NCI-H526 (cell line): ENCODE data around the gene XRCC4.

ENCODE experiments used
- DNase-seq, 2 experiments: peaks; one replicate each; lab custom pipeline; 2025; lab: John Stamatoyannopoulos, UW

Gene XRCC4

DNA sequence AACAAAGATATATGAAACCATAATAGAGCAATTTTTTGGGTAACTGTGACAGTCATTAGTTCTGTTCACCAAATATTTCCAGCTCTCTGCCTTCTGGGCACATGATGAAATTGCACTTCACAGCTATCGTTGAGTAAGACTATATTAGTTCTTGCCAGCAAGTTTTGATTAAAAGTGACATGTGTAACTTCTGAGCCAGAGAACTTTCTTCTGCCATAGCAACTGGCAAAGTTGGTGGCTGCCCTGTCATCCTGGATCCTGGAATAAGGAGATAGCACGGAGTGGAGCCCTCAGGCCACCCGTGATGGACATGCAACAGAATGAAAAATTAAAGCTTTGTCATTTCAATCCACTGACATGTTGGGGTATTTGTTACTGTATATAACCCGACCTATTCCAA lies 199.8 kb downstream of the XRCC4 start:
- no peak for DNase-seq

DNA sequence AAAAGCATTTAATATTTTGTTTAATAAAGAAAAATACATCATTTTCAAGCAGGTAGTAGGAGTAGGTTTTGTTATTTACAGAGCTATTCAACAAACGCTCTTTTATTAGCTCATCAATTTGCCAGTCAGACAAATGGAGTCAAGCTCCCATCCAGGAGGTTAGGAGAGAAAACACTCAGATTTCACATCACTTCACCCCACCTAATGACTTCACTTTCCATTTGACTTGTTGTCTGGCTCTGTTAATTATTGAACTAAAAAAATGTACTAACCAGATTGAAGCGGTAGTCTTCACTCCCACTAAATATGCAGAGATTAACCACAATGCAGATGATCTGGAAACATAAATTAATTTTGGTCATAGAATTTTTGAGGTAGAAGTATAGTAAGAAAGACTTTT lies 200.6 kb downstream of the XRCC4 start:
- no peak for DNase-seq

DNA sequence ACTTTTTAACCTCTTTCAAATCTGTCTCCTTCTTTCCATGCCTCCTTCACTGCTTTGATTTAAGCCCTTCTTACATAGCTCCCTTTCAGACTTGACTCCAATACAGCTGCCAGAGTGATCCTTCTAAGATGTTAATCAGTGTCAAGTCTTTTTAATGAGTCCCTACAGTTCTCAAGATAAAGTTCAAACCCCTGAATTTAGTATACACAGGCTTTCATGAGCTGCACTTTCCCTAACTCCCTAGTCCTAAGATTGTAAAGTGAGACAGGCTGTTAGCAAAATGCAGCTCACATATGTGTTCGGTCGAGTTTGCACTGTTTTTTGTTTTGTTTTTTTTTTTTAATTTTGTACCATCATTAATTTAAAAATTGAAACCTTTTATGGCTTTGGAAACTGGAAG lies 203.8 kb downstream of the XRCC4 start:
- DNase-seq: no peak

DNA sequence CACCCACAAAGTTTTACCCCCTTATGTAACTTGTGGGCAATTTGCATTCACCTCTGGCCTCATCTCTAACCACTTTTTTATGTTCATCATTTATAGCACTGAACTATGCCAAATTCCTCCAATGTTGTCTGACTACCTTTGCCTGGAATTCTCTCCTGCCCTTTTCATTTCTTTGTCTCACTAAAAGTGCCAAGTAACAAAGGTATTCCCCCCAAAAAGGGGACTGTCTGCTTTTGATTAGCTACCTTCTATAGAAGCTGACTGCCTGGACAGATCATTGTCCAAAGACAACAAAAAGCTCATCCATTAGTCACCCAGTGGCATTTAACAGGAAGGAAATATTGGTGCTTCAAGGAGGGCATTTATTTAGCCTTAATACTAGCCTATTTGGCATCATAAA lies 204.3 kb downstream of the XRCC4 start:
- no peak for DNase-seq

DNA sequence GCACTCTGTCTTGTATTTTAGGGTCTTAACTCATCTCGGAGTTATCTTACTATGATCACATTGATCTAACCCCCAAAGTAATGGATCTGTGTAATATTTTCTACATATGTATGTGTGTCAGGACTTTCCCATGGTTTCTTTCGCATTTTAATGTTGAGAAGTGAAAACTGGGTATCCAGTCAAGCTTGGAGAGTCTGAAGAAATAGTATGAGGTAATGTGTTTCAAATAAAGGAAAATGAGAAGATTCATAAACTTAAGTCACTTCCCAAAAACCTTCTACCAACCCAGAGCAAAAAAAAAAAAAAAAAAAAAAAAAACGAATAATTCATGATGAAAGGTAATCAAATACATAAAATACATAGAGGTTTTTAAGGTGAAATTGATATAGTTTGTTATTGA lies 206.4 kb downstream of the XRCC4 start:
- no peak for DNase-seq

DNA sequence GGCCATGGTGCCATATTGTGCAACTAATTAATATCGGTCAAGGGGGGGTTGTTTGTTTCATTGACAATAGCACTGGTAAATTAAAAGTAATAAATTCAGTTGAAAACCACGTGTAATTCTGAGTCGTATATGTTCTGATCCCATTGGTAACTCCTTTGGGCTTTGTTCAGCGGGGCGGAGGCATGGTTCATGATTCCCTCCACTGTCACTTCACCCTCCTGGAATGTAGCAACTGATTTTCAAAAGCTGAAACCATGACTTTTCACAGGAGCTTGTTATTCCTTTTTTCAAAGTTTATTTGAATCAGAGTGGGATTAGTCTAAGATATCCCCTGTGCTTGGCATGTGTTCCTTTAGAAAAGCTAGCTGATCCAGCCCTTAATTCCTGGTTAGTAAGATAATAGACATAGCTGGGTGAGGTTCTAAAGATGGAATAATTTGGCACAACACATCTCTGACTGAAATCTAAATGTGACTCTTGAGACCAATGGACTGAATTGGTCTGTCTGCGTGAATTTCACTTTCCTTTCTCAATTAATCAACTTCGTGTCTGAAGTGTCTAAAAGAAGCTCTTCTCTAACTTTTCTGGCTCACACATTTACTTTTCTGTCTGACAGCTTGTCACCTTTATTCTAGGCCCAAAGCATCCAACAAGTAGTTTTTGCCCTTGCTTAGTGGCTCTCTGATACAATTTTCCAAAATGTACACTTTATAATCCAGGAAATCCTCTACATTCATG lies 208.5 kb downstream of the XRCC4 start:
- DNase-seq: no peak

DNA sequence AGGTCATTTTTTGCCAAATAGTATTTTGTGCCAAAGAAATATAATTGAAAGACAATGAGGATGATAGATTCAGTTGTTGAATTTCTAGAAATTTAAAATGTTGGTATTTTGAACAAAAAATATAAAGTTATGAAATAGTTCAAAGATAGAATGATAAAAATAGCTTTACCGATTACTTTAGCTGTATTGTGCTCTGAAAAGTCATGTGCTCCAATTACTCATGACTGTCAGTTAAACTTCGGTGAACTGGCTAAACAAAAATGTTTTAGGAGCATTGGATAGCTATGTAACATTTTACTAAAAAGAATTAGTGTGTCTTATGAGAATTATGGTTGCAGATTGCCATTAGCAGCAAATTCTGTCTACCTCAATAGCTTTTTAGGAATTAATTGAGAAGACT lies 216.9 kb downstream of the XRCC4 start:
- no peak for DNase-seq

DNA sequence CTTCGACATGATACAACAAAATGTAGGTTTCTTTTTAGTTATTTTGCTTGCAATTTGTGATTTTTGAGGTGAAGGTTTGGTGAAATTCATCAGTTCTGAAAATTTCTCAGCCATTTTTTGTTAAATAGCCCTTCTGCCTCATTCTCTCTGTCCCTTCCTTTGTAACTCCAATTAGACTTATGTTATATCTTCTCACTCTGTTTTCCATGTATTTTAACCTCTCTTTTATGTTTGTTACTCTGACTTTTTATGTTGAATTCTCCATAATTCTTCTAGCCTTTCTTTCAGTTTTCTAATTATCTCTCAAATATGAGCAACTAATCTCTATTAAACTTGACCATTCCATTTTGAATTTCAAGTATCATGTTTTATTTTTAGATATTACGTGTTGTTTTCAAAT lies 222.0 kb downstream of the XRCC4 start:
- no peak for DNase-seq

DNA sequence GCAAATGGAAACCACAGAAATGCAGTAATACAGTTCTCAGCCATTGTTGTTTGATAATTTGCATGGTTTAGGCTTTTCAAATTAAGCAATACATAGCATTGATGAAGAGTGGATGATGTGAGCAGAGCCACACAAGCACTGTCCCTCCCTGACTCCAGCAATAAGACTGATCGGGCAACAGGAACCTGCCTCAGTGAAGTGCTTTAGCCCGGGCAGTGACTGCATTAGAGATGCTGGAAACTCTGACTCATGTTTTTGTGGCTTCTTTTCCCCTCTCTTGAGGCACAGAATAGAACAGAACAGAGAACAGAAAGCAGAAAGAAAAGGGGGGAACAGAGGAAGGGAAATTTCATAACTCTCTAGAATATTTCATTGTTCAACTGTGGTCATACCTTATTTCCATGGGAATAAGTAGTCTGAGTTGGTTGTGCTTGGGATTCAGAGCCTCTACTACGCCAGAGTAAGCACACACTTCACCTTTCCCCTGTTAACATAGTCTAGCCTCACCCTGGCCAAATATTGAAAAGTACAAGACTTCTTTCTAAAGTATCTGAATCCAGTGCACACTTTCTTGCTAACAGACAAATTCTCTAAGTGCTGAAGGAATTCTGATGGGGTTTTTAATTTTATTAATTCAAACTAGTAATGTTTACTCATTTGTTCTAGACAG lies 229.4 kb downstream of the XRCC4 start:
- peak in 1 of 2 experiments; percentile 7 for DNase-seq

DNA sequence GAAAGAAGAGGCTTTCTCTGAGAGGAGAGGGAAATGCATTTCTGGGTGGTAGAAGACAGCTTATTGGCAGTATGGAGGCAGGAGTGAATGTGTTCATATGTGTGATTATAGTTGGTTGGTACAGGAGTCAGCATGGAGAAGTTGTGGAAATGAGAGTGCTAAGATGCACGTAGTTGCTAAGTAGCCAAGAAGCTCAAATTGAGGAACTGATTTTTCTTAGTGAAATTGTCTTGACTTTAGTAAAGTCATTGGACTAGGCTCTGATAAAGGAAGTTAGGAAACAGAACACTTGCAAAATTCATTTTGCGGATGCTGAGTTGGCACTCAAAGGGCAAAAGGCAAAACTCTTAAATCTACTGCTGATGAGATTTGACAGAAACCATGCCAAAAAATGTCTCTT lies 235.3 kb downstream of the XRCC4 start:
- DNase-seq: no peak

DNA sequence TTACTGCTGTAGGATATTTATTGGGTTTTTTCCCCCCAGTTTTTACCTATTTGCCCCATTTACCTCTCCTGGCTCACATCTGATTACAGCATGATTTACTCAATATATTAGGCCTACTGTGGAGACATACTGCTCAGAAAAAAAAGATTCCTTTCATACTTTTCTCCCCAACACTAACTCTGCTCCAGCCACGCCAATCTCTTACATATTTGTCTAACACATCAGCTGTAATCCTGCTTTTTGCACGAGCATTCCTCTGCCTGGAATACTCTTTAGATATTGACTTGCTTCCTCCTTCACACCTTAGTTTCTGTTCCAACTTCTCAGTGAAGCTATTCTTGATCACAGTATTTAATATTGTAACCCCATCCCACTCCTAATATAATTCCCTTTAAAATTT lies 236.1 kb downstream of the XRCC4 start:
- DNase-seq: no peak

DNA sequence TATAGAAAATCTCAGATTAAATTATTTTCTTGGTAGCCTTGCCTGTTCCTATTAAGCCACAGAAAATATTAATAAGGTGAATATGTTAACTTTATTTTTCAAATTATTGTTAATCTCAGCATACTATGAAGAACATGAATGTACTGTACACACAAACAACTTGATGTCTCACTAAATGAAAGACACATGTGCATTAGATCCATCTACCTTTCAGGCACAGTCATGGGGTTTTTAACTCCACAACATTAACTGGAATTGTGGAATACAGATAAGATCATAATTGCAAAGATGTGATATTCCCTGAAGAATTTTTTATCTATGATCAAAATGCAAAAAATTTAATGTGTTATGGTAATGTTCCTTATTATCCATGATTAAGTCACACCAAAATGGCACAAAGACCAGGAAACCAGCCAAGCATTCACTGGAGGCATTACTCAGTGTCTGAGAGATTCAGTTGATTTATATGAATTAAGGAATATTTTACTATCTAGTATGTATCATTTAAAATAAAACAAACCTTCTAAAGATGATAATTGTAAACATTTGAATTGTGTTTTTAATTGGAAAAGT lies 244.2 kb downstream of the XRCC4 start:
- DNase-seq: no peak

DNA sequence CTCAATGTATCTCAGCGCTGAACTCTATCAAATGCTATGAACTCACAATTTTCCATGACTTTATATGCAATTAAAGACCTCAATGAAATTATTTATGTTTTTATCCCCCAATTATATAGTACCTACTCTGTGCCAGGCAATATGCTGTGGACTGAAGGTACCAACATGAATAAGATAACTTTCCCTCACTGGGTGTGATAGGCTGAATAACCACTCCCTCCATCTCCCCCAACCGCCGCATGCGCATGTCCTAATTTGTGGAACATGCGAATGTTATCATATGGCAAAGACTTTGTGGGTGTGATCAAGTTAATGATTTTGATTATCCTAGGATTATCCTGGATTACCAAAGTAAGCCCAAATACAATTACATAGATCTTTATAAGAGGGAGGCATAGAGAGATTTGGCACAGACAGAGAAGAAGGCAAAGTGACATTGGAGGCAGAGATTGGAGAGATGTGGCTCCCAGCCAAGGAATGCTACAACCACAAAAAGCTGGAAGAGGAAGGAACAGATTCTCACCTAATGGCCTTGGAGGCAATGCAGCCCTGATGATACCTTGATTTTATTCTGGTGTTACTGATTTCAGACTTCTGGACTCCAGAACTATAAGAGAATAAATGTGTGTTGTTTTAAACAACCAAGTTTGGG lies 245.1 kb downstream of the XRCC4 start:
- DNase-seq: no peak

DNA sequence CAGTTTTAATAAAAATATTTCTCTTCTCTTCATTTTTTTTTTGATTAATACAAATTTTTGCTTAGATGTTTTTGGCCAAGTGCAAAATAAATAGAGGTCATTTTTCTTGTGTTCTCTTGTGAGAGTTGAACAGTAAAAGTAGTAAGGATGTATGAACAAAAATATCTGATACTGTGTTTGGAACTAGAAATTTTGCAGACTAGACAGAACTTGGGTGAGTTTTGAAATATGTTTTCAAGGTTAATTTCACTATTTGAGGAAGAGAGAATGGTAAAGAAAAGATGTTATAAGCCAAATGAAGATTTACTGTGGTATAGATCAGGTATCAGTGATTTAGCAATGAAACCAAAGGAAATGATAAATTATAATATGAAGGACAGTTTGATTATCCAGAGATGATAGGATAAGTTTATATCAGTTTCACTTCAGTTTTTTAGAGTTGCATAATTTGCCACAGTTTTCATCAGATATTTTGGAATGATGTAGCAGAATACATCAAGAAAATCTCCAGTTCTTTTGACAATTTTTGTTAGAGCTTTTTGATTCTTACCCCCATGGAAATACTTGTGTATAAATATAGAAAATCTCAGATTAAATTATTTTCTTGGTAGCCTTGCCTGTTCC lies 246.3 kb downstream of the XRCC4 start:
- no peak for DNase-seq

DNA sequence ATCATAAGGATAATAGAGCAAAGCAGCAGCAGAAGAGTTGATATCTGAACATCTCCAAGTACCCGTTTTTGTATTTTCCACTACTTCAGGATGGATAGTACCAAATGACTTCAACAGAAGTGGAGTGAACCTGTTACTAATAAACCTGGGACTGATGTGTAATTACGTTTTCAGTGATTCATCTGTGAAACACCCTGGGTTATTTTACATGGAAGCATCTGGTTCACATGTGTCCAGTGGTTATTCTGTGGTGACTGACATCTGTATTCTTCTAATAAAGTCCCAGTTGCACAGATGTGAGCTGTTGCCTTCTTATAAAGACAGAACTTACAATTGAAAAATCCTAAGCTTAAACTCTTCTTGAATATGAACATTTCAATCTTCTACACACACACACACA lies 254.5 kb downstream of the XRCC4 start:
- DNase-seq: no peak

DNA sequence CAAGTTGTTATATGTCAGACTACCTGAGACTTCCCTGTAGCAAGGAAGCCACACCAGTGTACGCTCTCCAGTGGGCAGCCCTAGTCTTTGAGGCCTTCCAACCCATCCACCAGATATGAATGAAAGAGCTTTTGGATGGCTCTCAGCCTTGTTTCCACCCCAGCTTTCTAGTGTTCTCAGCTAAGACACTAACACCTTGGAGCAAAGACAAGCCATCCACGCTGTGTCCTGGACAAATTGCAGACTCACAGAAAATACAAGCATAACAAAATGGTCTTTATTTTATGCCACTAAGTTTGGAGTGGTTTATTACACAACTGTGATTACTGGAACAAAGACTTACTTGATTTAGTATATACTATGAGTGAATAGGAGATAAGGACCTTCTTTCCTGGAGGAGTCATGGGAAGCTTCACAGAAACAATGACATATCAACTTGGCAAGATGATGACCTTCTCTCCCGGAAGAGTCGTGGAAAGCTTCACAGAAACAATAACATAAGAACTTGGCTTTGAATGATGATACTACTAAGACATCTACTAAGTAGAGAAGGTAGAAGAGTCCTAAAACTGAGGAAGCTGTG lies 260.2 kb downstream of the XRCC4 start:
- no peak for DNase-seq

DNA sequence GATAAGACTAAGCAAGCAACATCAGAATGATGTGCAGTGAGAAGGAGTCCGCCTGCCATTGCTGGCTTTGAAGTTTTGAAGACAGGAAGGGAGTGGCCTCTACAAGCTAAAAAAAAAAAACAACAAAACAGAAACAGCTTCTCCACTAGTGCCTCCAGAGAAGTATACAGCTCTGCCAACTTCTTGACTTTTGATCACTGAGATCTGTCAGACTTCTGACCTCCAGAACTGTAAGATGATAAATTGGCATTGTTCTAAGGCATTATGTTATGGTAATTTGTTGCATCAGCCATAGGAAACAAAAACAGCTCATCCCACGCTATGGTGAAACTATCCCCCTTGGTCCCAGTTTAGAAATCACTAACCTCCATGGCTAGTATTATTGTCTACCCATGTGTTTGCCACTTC lies 263.2 kb downstream of the XRCC4 start:
- no peak for DNase-seq

DNA sequence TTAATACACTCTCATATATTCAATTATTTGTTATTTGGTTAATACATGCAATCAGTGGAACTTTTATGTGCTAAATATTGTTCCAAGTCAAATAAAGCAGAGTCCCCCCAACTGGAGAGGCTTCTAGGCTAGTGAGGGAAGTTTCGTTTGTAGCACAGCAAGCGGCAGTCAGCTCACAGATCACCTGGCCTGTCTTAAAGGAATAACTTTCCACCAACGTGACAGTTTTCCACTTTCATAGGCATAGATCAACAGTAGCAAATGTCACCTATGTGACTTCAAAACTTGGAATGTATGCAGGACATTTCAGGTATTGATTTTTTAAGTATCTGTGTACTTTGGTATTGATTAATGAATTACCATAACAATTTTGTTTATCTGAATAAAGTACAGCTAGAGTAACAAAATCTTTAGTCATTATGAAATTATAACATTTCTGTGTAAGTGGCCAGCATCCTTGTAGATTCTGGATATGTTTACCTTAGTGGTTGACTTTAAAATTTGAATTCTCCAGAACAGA lies 264.5 kb downstream of the XRCC4 start:
- no peak for DNase-seq

DNA sequence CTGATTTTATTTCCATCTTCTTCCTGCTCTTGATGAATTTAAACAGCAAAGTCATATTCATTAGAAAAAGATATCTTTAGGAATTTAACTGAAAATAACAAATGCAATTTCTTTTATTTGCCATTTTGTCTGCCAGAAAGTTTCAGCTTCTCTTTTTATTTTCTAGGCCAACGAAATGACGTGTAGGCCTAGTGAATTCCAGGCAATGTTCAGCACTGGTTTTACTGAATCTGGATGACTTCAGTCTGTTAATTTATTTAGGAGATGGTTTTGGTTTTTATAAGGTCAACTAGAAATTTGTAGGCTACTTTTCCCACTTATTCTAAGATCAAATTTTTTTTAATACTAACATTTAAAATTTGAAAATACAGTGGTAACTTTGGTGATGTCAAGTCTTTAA lies 265.1 kb downstream of the XRCC4 start:
- DNase-seq: no peak

DNA sequence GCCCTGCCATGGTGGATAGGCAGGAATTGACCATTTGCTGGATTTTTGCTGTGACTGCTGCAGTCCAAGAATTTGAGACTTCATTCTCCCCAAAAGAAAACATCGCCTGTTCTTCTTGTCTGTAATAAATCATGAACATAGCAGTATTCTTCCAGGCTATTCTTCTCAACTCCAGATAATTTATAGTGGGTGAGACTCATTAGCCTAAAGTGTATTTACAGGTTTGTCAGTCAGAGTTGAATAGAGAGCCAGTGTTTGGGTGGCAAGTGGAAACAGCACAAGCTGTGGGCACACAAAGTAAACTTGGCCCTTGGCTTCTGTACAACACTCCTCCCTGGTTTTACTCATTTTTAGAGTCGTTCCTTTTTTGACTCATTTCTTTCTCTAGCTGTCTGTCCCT lies 266.0 kb downstream of the XRCC4 start:
- no peak for DNase-seq

DNA sequence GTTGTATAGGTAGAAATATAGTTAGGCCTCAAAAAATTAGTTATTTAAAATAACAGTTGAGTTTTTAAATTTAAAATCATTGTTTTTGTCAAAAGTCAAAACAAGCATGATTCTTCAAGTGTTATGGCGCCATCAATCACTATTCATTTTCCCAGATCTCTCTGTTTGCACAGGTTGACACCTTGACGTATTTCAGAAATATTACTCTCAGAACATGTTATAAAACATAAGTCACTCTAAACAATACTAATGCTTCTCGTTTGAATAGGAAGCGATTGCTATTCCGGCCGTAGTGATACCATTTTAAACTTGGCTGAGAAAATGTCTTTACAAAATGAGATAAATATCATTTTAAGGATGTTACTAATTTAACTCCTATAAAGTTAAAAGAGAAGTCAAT lies 268.1 kb downstream of the XRCC4 start:
- DNase-seq: no peak

DNA sequence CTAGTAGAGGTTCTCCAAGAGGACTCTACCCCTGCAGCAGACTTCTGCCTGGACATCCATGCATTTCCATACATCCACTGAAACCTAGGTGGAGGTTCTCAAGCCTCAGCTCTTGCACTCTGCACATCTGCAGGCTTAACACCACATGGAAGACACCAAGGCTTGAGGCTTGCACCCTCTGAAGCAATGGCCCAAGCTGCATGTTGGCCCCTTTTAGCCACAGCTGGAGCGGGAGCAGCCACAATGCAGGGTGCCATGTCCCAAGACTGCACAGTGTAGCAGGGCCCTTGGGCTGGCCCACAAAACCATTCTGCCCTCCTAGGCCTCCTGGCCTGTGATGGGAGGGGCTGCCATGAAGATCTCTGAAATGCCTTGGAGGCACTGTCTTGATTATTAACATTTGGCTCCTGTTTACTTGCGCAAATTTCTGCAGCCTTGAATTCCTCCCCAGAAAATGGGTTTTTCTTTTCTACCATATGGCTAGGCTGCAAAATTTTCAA lies 271.0 kb downstream of the XRCC4 start:
- no peak for DNase-seq
